ENCODE data around the gene TRMO.

The TRMO gene

DNA sequence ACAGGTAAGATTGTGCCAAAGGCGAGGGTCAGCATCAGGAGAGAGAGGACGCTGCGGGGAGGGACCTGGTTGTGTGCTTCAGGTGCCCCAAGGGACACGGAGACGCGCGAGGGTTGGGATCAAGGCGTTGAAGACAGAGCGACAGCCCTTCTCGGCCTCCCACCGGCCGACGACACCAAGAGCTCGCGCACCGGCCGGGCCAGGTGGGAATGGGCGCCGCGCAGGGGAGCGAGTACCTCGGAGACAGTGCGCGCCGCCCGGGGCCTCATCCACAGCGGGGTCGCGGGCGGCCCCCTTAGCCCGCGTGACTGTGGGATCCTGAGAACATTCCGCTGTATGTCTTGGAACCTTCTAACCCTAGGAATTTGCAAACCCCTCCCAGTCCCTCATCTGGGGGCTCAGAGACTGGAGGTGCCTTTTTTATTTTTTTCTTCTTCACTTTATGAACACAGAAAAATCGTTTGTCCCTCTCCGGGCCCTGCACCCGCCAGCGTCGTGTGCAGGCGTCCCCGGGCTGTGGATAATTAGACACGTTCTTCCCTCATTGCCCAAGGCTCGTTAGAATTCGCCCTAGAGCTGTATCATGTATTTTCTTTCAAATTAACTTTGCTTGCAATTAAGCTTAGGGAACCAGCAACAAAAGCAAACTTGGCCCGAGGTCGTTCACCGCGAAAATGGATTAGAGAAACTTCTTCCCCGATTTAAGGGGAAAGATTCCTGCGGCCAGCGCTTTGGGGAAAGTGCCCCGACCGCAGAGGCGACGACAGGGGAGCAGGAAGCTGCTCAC, 64.5 kb downstream of the TRMO start:
- no peak for DNase-seq

DNA sequence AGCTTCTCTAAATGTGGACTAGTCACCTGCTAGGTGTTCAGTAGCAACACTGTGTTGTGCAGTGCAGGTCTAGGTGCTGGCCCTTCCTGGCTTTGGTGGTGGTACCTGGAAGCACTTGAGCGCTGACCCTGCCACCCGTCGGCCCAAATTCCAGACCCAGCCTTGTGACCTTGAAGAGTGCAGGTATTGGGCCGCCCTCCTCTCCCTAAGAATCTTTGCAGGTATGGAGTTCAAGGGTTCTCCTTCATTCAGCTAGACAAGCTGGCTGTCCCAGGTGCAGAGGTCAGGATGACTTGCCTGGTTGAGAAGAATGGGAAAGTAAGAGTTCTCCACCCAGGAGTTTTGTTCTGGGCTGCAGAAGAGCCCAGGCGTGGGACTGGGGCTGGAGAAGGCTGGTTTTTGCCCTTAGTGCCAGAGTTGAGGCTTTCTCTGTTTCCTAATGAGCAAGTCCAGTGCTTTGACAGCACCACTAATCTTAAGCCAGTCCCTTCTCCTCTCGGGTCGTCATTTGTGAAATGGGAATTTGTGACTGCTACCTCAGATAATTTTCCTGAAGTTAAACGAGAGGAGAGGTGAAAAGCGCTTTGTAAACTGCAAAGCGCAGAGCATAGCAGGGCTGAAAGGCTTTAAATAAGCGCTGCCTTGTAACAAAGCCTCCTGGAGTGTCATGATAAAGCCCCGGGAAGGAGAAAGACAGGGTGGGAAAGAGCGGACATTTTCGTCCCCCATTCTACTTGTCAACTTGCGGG, 65.3 kb downstream of the TRMO start:
- DNase-seq = no peak

DNA sequence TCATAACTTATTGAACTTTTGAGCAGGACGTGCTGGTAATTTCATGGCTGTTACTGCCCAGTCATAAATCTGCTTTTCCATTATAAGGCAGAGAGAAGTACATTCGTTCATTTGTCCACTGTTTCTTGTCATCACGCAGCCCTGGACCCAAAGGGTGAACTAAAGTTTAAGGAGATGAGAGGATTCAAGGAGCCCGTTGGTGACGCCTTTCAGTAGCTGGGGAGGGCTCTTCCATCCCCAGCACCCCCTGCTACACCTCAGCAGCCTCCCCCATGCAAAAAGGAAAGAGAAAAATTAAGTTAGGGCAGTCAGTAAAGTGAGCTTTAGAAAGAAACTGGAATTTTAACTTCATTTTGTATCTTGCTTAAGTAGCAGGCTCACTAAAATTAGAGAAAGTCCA, 66.4 kb downstream of the TRMO start:
- DNase-seq = no peak

DNA sequence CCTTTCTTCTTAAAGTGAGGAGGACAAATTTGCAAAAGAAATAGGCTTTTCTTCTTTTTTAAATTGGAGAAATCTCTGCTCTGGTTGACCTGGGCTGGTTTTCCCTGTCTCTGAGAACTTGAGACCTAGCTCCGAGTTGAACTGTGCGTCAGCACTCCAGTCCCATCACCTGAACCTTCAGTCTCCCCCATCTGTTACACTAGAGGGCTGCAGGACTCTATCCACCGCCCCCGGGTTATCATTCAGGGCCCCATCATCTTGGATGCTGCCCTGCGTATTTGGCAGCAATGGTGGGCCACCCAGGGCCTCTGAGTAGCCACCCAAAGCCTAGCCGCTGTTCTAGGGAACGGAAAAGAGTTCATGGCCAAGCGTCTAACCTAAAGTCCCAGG, 66.8 kb downstream of the TRMO start:
- DNase-seq = no peak

DNA sequence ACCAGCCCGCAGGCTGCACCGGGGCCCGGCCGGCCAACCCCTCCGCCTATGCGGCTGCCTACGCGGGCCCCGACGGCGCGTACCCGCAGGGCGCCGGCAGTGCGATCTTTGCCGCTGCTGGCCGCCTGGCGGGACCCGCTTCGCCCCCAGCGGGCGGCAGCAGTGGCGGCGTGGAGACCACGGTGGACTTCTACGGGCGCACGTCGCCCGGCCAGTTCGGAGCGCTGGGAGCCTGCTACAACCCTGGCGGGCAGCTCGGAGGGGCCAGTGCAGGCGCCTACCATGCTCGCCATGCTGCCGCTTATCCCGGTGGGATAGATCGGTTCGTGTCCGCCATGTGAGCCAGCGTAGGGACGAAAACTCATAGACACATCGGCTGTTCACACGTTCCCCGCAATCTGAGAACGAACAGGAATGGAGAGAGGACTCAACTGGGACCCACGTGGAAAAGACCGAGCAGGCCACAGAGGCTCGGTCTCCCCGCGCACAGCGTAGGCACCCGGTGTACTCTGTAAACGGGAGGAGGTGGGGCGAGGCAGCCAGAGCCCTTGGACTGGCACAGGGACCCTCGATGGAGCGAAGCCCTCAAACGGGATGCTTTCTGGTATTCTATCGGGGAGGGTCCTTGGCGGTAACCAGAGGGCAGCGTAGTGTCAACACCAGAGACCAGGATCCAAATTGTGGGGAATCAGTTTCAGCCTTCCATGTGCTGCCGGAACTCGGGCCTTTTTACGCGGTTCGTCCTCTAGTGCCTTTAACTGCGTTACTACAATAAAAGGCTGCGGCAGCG, 67.4 kb downstream of the TRMO start:
- no peak for DNase-seq

Measured in fibroblast of skin of right biceps (primary cell).